ENCODE measurements around the gene ALDH6A1. TPM values are rescaled to one million over a fixed set of nuclear protein-coding genes. Genes with fewer than 3 reads are reported as not detected.

The ALDH6A1 gene
- total and polyA plus RNA-seq, 2 of the 8 experiments (the other 6 are each of a cell fraction or from before 2014, with no cell fraction given) = 12.1 to 28.7 TPM

GRCh38 chr14:74048281-74048680 is 36.0 kb downstream of the ALDH6A1 start (continued):
- TF ChIP-seq USF2 (IDR thresholded peaks at IDR 0.05; ENCODE audit: low read length) (no peak), HDAC6 (IDR thresholded peaks at IDR 0.05; ENCODE audit: low read depth, low read length) (no peak), BCL11A (IDR thresholded peaks at IDR 0.05; ENCODE audit: low read depth in 2 of 2, low read length in 2 of 2) (no peak)
